ENCODE results near the gene SETD7. TPM values are rescaled to one million over a fixed set of nuclear protein-coding genes. Genes with fewer than 3 reads are reported as not detected.

SETD7 gene
- total RNA-seq, 1 donor from 2014 or later, result 11.1 TPM

DNA sequence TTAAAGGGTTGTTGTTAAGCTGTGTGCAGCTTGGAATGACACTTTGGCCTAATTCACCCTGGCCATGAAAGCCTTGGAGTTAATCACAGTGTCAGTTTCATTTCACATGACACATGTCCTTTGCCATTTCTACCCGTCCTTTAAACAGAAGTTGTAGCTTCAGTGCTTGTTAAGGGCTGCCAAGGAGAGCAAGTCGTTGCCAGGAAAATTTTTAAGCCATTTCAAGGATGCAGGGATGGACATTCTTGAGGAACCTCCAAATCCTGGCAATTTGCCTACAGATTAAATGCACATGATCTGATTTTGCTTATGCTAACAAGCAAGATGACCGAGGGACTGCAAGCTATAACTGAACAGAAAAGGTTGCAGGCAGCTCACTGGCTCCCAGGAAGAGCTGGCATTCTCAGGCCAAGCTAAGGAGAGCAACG, 40.5 kb downstream of the SETD7 start:
- no peak overlapping the region for H3K27ac Mint-ChIP-seq
- no peak for ATAC-seq (ENCODE audit: low read depth)
- CTCF ChIA-PET, result no interaction called here
- no peaks in the 10 kb centered on the region for H3K4me1 Mint-ChIP-seq
- H3K36me3 Mint-ChIP-seq (ENCODE audit: low read depth), result peaks cover 79% of the 10 kb centered on the region
- H3K9me3 Mint-ChIP-seq, result no peaks in the 10 kb centered on the region
- no peak for DNase-seq
- POLR2A ChIA-PET, result no interaction called here
- TF ChIP-seq, protein P1, sequence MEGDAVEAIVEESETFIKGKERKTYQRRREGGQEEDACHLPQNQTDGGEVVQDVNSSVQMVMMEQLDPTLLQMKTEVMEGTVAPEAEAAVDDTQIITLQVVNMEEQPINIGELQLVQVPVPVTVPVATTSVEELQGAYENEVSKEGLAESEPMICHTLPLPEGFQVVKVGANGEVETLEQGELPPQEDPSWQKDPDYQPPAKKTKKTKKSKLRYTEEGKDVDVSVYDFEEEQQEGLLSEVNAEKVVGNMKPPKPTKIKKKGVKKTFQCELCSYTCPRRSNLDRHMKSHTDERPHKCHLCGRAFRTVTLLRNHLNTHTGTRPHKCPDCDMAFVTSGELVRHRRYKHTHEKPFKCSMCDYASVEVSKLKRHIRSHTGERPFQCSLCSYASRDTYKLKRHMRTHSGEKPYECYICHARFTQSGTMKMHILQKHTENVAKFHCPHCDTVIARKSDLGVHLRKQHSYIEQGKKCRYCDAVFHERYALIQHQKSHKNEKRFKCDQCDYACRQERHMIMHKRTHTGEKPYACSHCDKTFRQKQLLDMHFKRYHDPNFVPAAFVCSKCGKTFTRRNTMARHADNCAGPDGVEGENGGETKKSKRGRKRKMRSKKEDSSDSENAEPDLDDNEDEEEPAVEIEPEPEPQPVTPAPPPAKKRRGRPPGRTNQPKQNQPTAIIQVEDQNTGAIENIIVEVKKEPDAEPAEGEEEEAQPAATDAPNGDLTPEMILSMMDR (IDR thresholded peaks at IDR 0.05), result no peak
- intact Hi-C loops (cut with micrococcal nuclease), result no loop called here
- H3K4me3 Mint-ChIP-seq, result no peak overlapping the region
- H3K27me3 Mint-ChIP-seq, result no peaks in the 10 kb centered on the region

DNA sequence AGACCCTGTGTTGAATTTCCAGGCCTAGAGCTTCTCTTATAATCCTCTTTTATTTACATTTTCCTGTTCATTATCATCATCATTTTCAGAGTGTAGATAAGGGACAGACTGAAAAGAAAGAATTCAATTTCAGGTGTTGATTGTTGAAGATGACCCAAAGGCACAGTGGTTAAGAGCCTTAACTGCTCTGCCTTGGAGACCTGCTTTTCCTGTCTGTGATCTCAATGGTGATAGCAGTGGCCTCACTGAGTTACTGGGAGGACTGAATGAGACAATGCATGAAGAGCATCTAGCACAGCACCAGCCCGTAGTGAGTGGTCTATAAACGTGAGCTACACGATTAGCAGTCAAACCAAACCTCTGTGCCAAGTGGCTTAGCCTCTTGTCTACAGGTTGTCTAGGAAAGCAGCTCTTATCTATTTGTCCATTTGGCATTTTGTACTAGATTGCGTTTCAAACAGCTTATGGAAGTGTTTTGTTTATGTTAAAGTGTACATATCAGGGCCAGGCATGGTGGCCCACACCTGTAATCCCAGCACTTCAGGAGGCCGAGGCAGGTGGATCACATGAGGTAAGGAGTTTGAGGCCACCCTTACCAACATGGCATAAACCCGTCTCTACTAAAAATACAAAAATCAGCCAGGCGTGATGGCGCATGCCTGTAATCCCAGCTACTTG, 41.5 kb downstream of the SETD7 start:
- peaks cover 81% of the 10 kb centered on the region for H3K36me3 Mint-ChIP-seq (ENCODE audit: low read depth)
- no peak for ATAC-seq (ENCODE audit: low read depth)
- TF ChIP-seq, protein P1 (IDR thresholded peaks at IDR 0.05), result no peak
- POLR2A ChIA-PET, result no interaction called here
- no peak for DNase-seq
- CTCF ChIA-PET, result no interaction called here
- no peak overlapping the region for H3K4me3 Mint-ChIP-seq
- intact Hi-C loops (cut with micrococcal nuclease), result no loop called here
- H3K27me3 Mint-ChIP-seq, result no peaks in the 10 kb centered on the region
- no peak overlapping the region for H3K27ac Mint-ChIP-seq
- no peaks in the 10 kb centered on the region for H3K9me3 Mint-ChIP-seq
- H3K4me1 Mint-ChIP-seq, result no peaks in the 10 kb centered on the region

DNA sequence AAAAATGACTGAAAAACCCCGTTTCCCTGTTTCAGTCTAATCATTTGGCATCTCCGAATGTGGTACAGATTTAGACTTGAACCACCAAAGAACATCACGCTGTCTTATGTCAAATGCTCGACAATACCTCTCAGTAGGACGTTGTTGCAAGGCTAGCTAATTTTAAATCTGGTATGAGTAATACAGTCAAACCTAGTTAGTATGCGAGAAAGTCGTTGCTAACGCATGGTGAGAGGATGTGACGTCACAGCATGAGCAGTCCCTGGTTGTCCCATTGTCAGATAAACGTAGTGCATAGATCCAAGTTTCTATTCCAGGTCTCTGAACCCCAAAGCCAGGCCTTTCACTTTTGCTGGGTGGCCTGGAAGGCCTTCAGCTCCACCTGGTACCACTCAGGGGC, 44.7 kb downstream of the SETD7 start:
- no peaks in the 10 kb centered on the region for H3K27me3 Mint-ChIP-seq
- CTCF ChIA-PET, result no interaction called here

DNA sequence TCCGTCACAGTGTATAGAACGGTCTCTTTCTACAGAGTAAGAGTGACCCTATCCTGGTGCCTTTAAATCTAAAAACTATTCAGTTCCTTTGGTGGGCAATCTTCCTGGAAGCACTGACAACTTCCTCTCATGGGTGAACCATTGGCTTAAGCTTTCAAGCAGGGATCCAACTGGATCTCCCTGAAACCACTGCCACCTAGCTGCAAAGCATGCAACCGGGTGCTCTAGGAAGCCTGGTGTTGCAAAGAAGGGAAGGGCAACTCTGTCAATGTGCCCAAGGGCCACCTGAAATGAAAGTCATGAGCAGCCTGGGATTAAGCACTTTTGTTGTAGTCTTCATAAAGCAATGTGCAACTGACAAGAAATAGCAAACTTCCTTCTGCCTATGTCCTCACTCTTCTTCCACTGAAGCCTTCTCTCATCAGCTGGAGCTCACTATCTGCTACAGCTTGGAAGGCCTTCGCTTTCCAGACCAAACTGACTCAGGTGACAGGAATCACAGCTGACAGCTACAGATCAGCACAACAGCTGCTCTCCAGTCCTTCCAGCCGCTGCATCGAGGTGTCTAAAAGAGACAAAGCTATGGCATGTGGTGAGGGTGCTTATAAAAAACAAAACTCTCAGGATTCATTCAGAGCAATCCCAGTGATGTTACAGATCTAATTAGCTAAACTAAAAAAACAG, 46.1 kb downstream of the SETD7 start:
- Mint-ChIP-seq H3K36me3 (ENCODE audit: low read depth) (peaks cover 72% of the 10 kb centered on the region), H3K27ac (no peak overlapping the region), H3K4me3 (no peak overlapping the region), H3K4me1 (no peaks in the 10 kb centered on the region), H3K27me3 (no peaks in the 10 kb centered on the region), H3K9me3 (no peaks in the 10 kb centered on the region)
- TF ChIP-seq, protein P1 (IDR thresholded peaks at IDR 0.05), result no peak
- POLR2A ChIA-PET, result interaction anchor here (0.6 kb wide), 1 partner anchor 91 kb away, joined by 4 read pairs; no protein-coding TSS in a partner anchor
- ATAC-seq (ENCODE audit: low read depth) (no peak), DNase-seq (no peak)
- CTCF ChIA-PET, result interaction anchor here (1.0 to 1.5 kb wide), 2 partner anchors 94 to 354 kb away, joined by 3 to 5 read pairs; no protein-coding TSS in a partner anchor
- intact Hi-C loops (cut with micrococcal nuclease), result no loop called here

More for the DNA sequence above, 44.7 kb downstream of the SETD7 start:
- Mint-ChIP-seq H3K27ac (no peak overlapping the region), H3K9me3 (no peaks in the 10 kb centered on the region), H3K4me1 (no peaks in the 10 kb centered on the region), H3K36me3 (ENCODE audit: low read depth) (peaks cover 74% of the 10 kb centered on the region), H3K4me3 (no peak overlapping the region)
- TF ChIP-seq, protein P1 (IDR thresholded peaks at IDR 0.05), result no peak
- POLR2A ChIA-PET, result no interaction called here
- ATAC-seq (ENCODE audit: low read depth) (no peak), DNase-seq (no peak)
- intact Hi-C loops (cut with micrococcal nuclease), result no loop called here

DNA sequence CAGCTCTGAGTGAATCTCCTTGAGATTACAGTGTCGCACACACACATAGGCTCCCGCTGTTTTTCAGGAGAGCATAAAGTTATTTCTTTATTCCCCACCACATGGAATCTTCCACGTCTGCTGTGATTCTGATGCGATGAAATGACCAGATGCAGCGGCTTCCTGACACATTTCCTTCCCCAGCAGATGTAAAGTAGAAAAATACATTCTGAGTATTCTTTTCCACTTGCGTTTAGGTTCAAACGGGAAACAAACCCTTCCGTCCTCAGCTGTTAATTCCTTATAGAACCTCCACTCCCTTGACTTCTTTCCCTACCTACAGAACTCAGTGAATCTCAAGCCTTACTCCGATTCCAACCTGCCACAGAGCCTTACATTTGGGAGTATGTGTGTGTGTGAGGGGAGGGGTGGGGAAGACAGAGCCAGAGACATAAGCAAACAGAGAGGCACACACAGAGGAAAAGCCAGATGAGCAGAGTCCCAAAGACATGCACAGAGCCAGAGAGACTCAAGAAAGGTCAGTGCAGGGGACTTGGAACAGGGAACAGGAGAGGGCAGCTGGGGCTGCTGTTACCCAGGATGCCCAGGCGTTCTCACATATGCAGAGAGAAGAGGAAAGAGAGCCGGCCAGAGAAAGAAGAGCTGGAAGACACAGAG, 47.3 kb downstream of the SETD7 start:
- no peak for ATAC-seq (ENCODE audit: low read depth)
- DNase-seq, result no peak
- Mint-ChIP-seq H3K36me3 (ENCODE audit: low read depth) (peaks cover 67% of the 10 kb centered on the region), H3K4me1 (no peaks in the 10 kb centered on the region), H3K27me3 (no peaks in the 10 kb centered on the region), H3K4me3 (no peak overlapping the region), H3K27ac (no peak overlapping the region), H3K9me3 (peaks cover 3% of the 10 kb centered on the region)
- ChIA-PET CTCF (no interaction called here), POLR2A (no interaction called here)
- intact Hi-C loops (cut with micrococcal nuclease), result no loop called here
- TF ChIP-seq, protein P1 (IDR thresholded peaks at IDR 0.05), result no peak

Data from activated B cell treated with CpG ODN at 0.5 μM for 24 hours (primary cell).